Activated CD8-positive, alpha-beta memory T cell treated with anti-CD3 and anti-CD28 coated beads, Interleukin-2, amount 50 U/mL, for 24 hours (primary cell): ENCODE results near the gene IPO13.

Source experiments
- DNase-seq: peaks from one replicate; pipeline ENCODE4 v3.0.0-alpha.2; 2020; ENCODE audit errors: extremely low read depth

Gene IPO13

GRCh38 chr1:43973981-43974442, 27.3 kb downstream of the IPO13 start:
- DNase-seq = no peak

- DNase-seq = peak; percentile 90
Observed at GRCh38 chr1:43974443-43975248, 27.9 kb downstream of the IPO13 start, which contains the start of gene ATP6V0B. Gene ATP6V0B (plus strand): TSS chr1:43974960. CDS start chr1:43975041, 81 bp downstream.

- DNase-seq = no peak
Observed at GRCh38 chr1:43975249-43975961, 28.7 kb downstream of the IPO13 start.

GRCh38 chr1:43976045-43976444, 29.3 kb downstream of the IPO13 start:
- no peak for DNase-seq

GRCh38 chr1:43976890-43977289, 30.1 kb downstream of the IPO13 start:
- DNase-seq = no peak

- DNase-seq = no peak
Observed at GRCh38 chr1:43977376-43978263, 30.9 kb downstream of the IPO13 start.

GRCh38 chr1:43978264-43978550, 31.5 kb downstream of the IPO13 start:
- no peak for DNase-seq

GRCh38 chr1:43978551-43979260, 32.0 kb downstream of the IPO13 start, which contains the start of gene B4GALT2:
Gene B4GALT2 (plus strand): TSS chr1:43979210. CDS start chr1:43981161, 1,951 bp downstream.
- DNase-seq = no peak

- no peak for DNase-seq
Observed at GRCh38 chr1:43979261-43979527, 32.4 kb downstream of the IPO13 start.

GRCh38 chr1:43979528-43980254, 32.9 kb downstream of the IPO13 start:
- no peak for DNase-seq

- DNase-seq = no peak
Observed at GRCh38 chr1:43980255-43981134, 33.7 kb downstream of the IPO13 start.

- DNase-seq = no peak
Observed at GRCh38 chr1:43981135-43981491, 34.4 kb downstream of the IPO13 start.

GRCh38 chr1:43981636-43982035, 34.9 kb downstream of the IPO13 start:
- DNase-seq = no peak

- DNase-seq = no peak
Observed at GRCh38 chr1:43982241-43982640, 35.5 kb downstream of the IPO13 start.

GRCh38 chr1:43982808-43983207, 36.1 kb downstream of the IPO13 start:
- DNase-seq = no peak

- DNase-seq = no peak
Observed at GRCh38 chr1:43983253-43983899, 36.6 kb downstream of the IPO13 start.

GRCh38 chr1:43984855-43985254, 38.1 kb downstream of the IPO13 start:
- DNase-seq = no peak

GRCh38 chr1:43985984-43986595, 39.3 kb downstream of the IPO13 start:
- DNase-seq = no peak

GRCh38 chr1:43986712-43987111, 40.0 kb downstream of the IPO13 start:
- no peak for DNase-seq
